GM15510 (cell line): ENCODE results near the gene ILRUN.

ENCODE experiments used
- POLR2A ChIP-seq: IDR thresholded peaks from 3 replicates; pipeline ENCODE4 v1.6.1; 2011; ENCODE audit warnings: borderline replicate concordance; ENCODE audit not compliant: insufficient read length; ENCODE audit errors: extremely low read depth

Gene ILRUN

GRCh38 chr6:34654061-34654710 lies 42.4 kb downstream of the ILRUN start:
- no peak for TF ChIP-seq POLR2A

GRCh38 chr6:34652263-34652662 lies 44.3 kb downstream of the ILRUN start:
- no peak for TF ChIP-seq POLR2A

GRCh38 chr6:34650823-34651222 lies 45.7 kb downstream of the ILRUN start:
- no peak for TF ChIP-seq POLR2A

GRCh38 chr6:34648806-34649205 lies 47.8 kb downstream of the ILRUN start:
- no peak for TF ChIP-seq POLR2A
